ENCODE data around the gene DXO.
"Not testable (repeated sequence)": the region's sequence is repeated elsewhere in the genome, so short reads cannot be mapped to it uniquely, and the experiment has no call there.

The DXO gene

GRCh38 chr6:31971993-31972708 lies at the start of gene DXO:
Gene DXO (minus strand): TSS chr6:31972138. CDS start chr6:31971675, 463 bp downstream.
- DNase-seq: peak; percentile 99

GRCh38 chr6:32014547-32014946 lies 42.6 kb upstream of the DXO start, which contains the start of gene C4B:
Gene C4B (plus strand): TSS chr6:32014795. CDS start chr6:32014846, 51 bp downstream.
- DNase-seq: not testable (repeated sequence)

GRCh38 chr6:32013738-32014137 lies 41.8 kb upstream of the DXO start:
- DNase-seq: not testable (repeated sequence)

- not testable (repeated sequence) for DNase-seq
Measured at GRCh38 chr6:32012941-32013617, 41.1 kb upstream of the DXO start.

GRCh38 chr6:32010856-32011530 lies 39.1 kb upstream of the DXO start:
- not testable (repeated sequence) for DNase-seq

- DNase-seq: not testable (repeated sequence)
Measured at GRCh38 chr6:32009537-32009936, 37.6 kb upstream of the DXO start.

GRCh38 chr6:32008616-32009015 lies 36.7 kb upstream of the DXO start:
- not testable (repeated sequence) for DNase-seq

- not testable (repeated sequence) for DNase-seq
Measured at GRCh38 chr6:32008037-32008436, 36.1 kb upstream of the DXO start.

- not testable (repeated sequence) for DNase-seq
Measured at GRCh38 chr6:32007086-32007485, 35.1 kb upstream of the DXO start.

- DNase-seq: not testable (repeated sequence)
Measured at GRCh38 chr6:32005991-32006529, 34.1 kb upstream of the DXO start.

- DNase-seq: not testable (repeated sequence)
Measured at GRCh38 chr6:32005538-32005880, 33.6 kb upstream of the DXO start.

- not testable (repeated sequence) for DNase-seq
Measured at GRCh38 chr6:32004864-32005537, 33.1 kb upstream of the DXO start.

- DNase-seq: not testable (repeated sequence)
Measured at GRCh38 chr6:32004393-32004792, 32.5 kb upstream of the DXO start.

GRCh38 chr6:32003301-32003700 lies 31.4 kb upstream of the DXO start:
- not testable (repeated sequence) for DNase-seq

- DNase-seq: not testable (repeated sequence)
Measured at GRCh38 chr6:32002546-32003268, 30.8 kb upstream of the DXO start.

GRCh38 chr6:31996385-31996784 lies 24.4 kb upstream of the DXO start:
- DNase-seq: not testable (repeated sequence)

- DNase-seq: not testable (repeated sequence)
Measured at GRCh38 chr6:31994421-31994820, 22.5 kb upstream of the DXO start.

GRCh38 chr6:31989363-31989762 lies 17.4 kb upstream of the DXO start:
- DNase-seq: not testable (repeated sequence)

- not testable (repeated sequence) for DNase-seq
Measured at GRCh38 chr6:31981744-31982143, 9.8 kb upstream of the DXO start, which contains the start of gene C4A. Gene C4A (plus strand): TSS chr6:31982057. CDS start chr6:31982108, 51 bp downstream.

GRCh38 chr6:31980998-31981397 lies 9.1 kb upstream of the DXO start:
- not testable (repeated sequence) for DNase-seq

GRCh38 chr6:31980195-31980876 lies 8.4 kb upstream of the DXO start:
- not testable (repeated sequence) for DNase-seq
